ENCODE data around the gene MTMR10. TPM values are rescaled to one million over a fixed set of nuclear protein-coding genes. Genes with fewer than 3 reads are reported as not detected.

MTMR10 gene
- polyA plus RNA-seq, 4 donors = 46.1 to 70.7 (median 57.8) TPM

DNA sequence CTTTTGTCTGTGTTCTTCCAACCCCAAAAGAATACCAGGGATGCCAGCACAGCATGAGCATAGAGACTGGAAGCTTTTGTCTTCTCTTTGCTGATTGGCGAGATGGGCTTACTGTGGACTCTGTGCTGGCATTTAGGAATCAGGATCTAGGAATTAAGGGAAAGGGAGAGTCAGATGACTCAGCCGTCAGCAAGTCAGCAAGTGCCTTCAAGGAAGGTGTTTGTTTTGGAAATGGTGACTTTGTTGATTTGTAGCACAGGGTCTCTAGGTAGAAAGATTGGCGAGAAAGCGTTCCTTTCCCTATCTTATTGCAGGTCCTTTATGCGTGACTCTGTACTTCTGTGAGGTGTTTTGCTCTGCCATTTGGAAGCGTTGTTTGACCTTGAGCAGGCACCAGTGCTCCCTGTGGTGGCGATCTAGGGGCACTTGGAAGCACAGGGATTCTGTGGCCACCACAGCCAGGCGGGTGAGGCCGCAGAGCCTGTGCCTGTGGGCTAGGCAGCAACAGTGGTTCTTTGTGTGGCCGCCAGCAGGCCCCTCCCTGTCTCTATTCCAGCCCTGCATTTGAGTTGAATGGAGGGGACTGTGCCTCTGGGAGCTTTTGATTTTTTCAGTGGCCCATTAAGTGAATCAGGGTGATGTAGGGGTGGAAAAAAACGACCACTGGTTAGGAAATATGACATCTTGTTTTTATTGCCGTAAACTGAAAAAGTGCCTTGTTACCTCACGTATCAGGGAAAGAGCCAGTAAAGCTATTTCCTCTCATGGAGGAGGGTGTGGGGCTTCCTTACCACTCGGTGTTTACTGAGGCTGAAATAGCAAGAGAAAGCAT is 68.7 kb downstream of the MTMR10 start:
- no peak for DNase-seq (ENCODE audit: low read depth in 4 of 4, low spot score in 3 of 4)

DNA sequence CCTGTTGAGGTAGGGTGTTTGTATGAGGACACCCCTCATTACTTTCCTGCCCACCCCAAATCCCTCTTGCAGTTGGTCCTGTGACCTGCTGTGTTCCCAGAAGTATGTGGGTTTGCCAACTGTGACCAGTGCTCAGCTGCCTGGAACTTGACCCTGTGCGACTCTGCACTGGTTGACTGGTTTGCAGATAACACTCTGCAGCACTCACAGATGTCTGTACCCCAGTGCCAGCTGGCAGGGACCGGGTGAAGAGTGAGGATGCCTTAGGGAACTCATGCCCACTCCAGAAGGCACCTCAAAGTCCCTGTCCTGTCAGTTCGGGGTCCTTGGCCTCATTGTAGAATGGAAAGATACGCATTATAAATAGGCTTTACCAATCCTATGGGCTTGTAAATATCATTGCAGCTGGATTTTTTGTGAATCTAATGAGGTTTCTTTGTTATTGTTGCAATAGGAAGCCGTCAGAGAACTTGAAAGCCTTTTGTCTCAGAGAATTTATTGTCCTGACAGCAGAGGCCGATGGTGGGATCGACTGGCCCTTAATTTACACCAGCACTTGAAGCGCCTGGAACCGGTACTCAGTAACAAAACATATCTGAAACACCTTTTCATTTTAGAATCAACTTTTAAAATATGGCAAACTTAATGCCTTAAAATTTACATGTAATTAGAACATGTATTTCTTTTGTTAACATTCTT is 69.5 kb downstream of the MTMR10 start:
- peak in 1 of 4 donors; percentile 44 for DNase-seq (ENCODE audit: low read depth in 4 of 4, low spot score in 3 of 4)

DNA sequence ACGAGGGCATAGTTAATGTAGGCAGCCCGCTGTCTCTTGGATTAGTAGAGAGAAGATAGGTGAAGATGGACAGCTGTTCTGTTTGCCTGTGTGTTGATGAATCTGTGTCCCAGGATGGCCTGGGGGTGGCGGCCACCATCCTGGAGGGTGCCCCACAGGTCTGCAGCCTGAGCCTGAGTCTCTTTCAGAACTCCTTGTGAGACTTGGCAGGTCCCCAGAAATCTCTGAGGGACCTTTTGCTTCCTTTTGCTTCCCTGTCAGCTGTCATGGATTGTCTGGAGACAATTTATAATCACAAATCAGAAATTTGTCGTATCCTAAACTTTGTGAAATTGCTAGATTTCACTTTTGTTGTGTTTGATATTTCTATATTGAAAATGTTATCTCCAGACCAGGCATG is 70.3 kb downstream of the MTMR10 start:
- DNase-seq (ENCODE audit: low read depth in 4 of 4, low spot score in 3 of 4) = no peak

DNA sequence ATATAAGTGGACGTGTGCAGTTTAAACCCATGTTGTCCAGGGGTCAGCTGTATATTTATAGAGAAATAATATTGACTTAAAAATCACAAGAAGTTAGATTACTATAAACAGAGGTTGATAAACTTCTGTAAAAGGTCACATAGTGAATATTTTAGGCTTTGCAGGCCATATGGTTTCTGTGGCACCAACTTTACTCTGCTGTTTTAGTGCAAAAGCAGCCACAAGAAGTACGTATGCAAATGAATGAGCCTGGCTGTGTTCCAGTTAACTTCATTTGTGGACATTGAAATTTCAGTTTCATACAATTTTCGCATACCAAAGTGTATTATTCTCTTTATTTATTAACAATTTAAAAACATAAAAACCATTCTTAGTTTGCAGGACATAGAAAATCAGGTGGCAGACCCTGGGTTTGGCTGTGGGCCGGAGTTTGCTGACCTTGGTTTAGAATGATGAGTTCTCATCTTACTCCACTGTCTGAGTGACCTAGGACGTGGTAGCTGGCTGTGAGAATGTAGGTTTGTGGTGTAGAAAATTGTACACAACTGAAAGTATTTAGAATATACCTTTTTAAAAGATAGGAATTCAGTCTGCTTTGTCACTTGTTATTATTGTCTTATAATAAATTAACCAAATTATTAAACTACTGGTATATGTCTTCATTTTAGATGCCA is 71.4 kb downstream of the MTMR10 start:
- no peak for DNase-seq (ENCODE audit: low read depth in 4 of 4, low spot score in 3 of 4)

DNA sequence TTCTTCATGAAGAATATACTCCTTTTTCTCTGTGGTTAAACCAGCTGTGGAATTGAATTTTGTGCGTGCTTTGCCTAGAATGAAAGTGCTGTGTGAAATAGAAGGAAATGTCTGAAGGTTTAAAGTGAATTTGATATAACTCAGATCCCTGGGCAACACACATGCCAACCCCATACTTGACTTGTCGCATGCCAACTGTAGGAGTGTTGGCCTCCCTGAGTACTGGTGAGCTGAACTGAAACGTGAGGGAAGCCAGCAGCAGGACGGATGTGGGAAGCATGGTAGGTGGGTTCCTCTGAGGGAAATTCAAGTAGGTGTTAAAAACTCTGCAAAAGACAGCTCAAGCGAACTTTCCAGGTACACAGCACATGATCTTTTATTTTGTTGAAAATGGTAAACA is 73.1 kb downstream of the MTMR10 start:
- DNase-seq (ENCODE audit: low read depth in 4 of 4, low spot score in 3 of 4) = no peak

DNA sequence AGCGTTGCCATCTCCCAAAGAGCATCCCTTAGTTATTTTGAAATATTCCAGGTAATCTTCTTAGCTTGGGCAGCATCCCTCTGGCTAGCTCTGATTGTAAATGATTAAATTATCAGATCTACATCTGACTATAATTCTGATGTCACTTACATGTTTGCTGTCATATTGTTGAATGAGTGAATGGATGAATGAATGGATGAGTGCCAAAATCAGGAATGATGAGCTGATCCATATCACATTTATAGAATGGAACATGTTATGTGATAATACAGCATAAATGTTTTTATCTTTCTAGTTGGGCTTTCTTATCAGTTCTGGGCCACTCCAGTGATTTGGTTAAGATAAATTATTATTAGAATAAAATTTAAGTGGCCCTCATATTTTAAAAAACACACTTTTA is 73.8 kb downstream of the MTMR10 start:
- DNase-seq (ENCODE audit: low read depth in 4 of 4, low spot score in 3 of 4) = no peak

DNA sequence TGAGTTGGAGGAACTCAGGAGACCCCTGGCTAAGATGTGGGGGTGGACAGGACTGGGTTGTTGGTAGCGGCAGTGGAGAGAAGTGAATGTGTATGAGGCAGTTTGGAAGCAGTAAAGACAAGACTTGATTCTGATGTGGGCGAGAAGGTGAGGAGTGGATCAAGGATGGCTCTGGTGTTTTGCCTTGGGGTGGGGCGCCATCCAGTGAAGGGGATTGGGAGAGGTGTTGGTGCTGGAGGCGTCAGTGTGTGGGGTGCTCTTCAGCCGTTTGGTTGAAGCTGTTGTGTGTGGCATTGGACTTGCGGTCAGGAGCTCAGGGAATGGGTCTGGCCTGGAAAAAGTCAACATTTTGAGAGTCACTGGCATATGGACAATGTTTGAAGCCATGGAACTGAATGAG is 74.4 kb downstream of the MTMR10 start:
- DNase-seq (ENCODE audit: low read depth in 4 of 4, low spot score in 3 of 4) = no peak

DNA sequence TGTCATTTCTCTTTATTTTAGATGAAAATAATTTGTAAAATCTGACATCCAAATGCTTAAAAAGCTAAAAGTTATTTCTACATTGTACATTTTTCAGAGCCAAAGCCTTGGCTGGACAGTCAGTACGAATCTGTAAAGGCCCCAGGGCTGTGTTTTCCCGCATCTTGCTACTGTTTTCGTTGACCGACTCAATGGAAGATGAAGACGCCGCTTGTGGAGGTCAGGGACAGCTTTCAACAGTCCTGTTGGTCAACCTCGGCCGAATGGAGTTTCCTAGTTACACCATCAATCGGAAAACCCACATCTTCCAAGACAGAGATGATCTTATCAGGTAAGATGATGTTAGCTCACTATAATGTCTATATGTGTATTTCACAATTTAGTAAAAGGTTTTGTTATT is 77.7 kb downstream of the MTMR10 start:
- DNase-seq (ENCODE audit: low read depth in 4 of 4, low spot score in 3 of 4) = no peak

DNA sequence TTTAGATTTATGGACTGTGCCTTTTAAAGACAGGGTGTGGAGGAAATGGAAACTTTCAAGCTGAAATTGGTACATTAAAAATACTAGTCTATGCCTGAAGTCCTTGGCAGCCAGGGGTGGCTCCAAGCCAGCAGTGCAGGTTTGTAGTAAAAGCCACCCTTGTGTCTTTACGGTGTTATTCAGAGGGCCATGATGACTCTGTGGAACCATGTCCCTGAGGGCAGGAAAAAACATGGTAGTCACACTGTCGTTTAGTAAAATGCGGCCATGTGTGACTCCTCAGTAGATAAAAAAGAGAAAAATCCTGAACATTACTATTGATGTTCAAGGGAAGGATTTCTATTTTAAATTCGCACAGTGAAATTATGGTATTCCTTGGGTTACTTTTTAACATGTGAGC is 85.1 kb downstream of the MTMR10 start:
- no peak for DNase-seq (ENCODE audit: low read depth in 4 of 4, low spot score in 3 of 4)

DNA sequence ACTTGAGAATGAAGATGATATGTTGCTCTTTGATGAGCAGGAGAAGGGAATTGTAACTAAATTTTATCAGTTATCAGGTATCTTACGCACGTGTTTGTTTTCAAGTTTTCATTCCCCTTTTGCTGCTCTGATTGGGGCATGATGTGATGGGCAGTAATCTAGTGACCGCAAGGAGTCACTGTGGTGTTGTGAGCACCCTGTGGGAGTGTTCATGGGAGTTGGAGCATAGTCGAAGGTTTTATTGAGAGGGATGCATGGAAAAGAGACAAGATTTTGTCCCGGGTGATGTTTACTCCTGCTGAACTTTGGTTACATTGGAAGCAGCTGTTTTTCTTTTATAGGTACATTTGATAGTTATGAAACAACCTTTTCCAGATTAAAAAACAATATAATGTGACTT is 85.6 kb downstream of the MTMR10 start:
- DNase-seq (ENCODE audit: low read depth in 4 of 4, low spot score in 3 of 4) = no peak

DNA sequence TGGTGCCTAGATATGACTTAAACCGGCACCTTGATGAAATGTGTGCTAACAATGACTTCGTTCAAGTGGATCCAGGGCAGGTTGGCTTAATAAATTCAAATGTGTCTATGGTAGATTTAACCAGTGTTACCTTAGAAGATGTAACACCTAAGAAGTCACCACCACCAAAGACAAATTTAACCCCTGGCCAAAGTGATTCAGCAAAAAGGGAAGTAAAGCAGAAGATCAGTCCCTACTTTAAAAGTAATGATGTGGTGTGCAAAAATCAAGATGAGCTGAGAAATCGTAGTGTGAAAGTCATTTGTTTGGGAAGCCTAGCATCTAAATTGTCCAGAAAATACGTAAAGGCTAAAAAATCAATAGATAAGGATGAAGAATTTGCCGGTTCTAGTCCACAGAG is 86.6 kb downstream of the MTMR10 start:
- no peak for DNase-seq (ENCODE audit: low read depth in 4 of 4, low spot score in 3 of 4)

DNA sequence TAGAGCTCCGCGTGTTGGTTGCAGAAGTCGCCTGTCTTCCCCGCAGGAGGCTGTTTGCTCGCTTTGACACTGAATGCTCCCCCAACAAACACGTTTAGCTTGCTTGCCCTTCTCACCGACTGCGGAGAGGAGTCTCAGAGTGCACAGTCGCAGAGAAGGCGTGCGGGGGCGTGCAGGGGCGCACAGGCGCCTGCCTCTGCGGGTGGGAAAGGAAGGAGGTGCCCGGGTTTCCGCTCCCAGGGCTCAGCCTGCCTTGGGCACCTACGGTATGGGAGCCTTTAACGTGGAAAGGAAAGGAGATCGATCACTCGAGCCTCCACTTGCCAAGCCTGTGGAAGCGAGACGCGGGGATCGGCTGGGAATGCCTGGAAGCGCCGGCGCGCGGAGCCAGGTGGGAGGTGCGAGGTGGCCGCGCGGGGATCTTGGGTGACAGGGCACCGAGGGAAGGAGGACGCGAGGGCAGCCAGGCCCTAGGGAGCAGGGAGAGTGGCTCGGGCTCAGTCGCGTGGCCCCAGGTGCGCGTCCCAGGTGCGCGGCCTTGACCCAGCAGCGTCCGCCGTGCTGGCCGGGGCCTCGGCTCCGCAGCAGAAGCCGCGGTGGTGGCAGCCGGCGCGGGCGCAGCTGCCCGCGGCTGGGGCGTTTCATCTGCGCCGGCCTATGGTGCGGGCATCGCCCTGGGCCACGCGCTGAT is 87.8 kb downstream of the MTMR10 start, which contains the start of gene FAN1:
Gene FAN1, plus strand, starts transcription at position 419 of the 691 bp plus-strand sequence. CDS start 749 bp downstream, outside the sequence.
- peak; percentile 73 to 81 (median 78) for DNase-seq (ENCODE audit: low read depth in 4 of 4, low spot score in 3 of 4)

DNA sequence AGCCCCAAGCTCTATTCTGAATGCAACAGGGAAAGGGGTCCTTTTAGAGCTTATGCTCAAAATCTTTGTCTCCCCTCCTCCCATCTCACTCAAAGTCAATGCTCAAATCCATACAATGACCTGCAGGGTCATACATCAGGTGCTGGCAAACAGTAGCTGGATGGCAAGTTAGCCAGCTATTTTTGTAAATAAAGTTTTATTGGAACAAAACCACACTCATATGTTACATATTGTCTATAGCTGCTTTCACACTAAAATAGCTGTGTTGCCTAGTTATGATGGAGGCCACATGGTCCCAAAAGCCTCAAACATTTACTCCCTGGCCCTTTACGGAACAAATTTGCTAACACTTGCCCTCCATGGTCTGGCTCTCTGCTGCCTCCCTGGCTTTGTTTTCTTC is 89.5 kb downstream of the MTMR10 start:
- DNase-seq (ENCODE audit: low read depth in 4 of 4, low spot score in 3 of 4) = no peak

DNA sequence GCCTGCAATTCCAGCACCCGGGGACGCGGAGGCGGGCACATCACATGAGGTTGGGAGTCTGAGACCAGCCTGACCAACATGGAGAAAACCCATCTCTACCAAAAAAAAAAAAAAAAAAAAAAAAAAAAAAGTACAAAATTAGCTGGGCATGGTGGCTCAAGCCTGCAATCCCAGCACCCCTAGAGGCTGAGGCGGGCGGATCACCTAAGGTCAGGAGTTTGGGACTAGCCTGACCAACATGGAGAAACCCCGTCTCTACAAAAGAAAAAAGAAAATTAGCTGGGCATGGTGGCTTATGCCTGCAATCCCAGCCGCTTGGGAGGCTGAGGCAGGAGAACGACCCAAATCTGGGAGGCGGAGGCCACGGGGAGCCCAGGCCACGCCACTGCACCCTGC is 95.2 kb downstream of the MTMR10 start:
- no peak for DNase-seq (ENCODE audit: low read depth in 4 of 4, low spot score in 3 of 4)

DNA sequence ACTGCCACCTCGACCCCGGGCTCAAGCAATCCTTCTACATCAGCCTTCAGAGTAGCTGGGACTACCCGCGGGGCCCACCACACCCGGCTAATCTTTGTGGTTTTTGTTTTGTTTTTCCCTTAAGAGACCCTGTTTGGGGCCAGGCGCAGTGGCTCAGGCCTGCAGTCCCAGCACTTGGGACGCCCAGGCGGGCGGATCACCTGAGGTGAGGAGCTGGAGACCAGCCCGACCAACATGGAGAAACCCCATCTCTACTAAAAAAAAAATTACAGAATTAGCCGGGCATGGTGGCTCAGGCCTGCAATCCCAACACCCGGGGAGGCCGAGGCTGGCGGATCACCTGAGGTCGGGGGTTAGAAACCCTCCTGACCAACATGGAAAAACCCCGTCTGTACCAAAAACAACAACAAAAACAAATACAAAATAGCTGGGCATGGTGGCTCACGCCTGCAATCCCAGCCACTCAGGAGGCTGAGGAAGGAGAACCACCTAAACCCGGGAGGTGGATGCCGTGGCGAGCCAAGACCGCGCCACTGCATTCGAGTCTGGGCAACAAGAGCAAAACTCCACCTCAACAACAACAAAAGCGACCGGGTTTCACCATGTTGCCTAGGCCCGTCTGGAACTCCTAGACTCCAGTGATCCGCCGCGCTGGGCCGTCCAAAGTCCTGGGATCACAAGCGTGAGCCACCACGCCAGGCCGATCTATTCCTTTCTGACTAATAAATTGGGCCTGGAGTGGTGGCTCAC is 95.8 kb downstream of the MTMR10 start:
- no peak for DNase-seq (ENCODE audit: low read depth in 4 of 4, low spot score in 3 of 4)

DNA sequence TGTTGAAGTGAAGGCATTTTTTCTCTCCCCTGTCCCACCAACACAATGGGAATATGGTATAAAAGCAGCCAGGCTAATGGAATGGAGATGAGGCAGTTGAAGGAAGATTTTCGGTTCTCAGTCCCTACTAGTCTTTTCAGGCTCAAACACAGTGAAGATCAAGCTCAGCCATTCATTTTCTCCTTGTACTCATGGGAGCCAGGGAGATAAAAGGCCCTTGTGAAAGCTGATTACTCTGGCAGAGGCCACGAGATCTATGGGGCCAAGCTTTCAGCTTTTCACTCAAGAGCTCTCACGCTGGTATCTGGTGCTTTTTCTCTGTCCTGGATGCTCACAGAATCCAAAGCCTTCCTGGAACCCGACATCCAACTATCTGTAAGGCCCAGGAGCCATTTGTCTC is 102.2 kb downstream of the MTMR10 start:
- no peak for DNase-seq (ENCODE audit: low read depth in 4 of 4, low spot score in 3 of 4)
